ENCODE results near the gene MAT2A.

GRCh38 chr2:85578243-85579180 lies 39.5 kb downstream of the MAT2A start:
- TF ChIP-seq ZNF384 (IDR thresholded peaks at IDR 0.05) (no peak), CTBP1 (IDR thresholded peaks at IDR 0.05; ENCODE audit: borderline replicate concordance) (no peak), ARNT (IDR thresholded peaks at IDR 0.05) (no peak), FOXK2 (IDR thresholded peaks at IDR 0.05) (no peak), SP1 (IDR thresholded peaks at IDR 0.05) (no peak), TARDBP (IDR thresholded peaks at IDR 0.05) (no peak), SUZ12 (IDR thresholded peaks at IDR 0.05) (no peak), BHLHE40 (IDR thresholded peaks at IDR 0.05; ENCODE audit: borderline replicate concordance) (no peak), ELF4 (IDR thresholded peaks at IDR 0.05) (no peak), L3MBTL2 (conservative IDR thresholded peaks at IDR 0.05) (no peak), FOXM1 (IDR thresholded peaks at IDR 0.05; ENCODE audit: borderline replicate concordance) (no peak), FOXA1 (IDR thresholded peaks at IDR 0.05) (no peak), PKNOX1 (IDR thresholded peaks at IDR 0.05) (no peak), HDGF (IDR thresholded peaks at IDR 0.05; ENCODE audit: borderline replicate concordance) (no peak)
